NB4 (cell line): ENCODE results near the gene SLC6A6.

Experiments
- CTCF ChIP-seq: IDR thresholded peaks from one replicate; pipeline ENCODE4 v1.5.1; 2012; ENCODE audit warnings: low read depth, low read length
- POLR2A ChIP-seq: IDR thresholded peaks from 2 replicates; pipeline ENCODE4 v1.6.1; 2011; ENCODE audit warnings: mild to moderate bottlenecking; ENCODE audit not compliant: insufficient read length; ENCODE audit errors: extremely low read depth
- TF ChIP-seq, protein P1 (sequence below): IDR thresholded peaks from 2 replicates; pipeline ENCODE4 v1.6.1; 2011; ENCODE audit warnings: low read depth, low read length

DNA sequence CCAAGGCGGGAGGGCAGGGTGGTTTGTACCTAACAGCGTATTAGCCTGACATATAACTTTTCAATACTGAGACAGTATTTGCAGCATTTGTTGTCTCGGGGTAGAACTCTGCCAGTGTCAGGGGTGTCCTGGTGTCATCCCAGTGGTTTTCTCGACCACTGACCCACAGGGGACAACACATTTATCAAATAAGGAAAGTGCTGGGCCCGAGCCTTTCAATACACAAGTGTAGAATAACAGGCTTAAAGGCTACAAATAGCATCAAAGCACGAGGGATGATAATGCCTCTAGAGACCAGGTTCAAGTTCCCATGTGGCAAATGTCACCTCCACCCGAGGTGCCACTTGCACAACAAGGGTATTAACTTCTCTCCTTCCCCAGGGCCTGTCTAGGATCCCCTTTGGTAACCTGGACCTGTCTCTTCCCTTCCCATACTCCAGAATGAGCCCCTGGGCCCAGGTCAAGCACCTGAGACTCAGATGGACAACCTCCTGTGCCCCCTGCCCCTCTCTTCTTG is 9.5 kb upstream of the SLC6A6 start:
- TF ChIP-seq CTCF (no peak), POLR2A (no peak)
- TF ChIP-seq, protein P1, sequence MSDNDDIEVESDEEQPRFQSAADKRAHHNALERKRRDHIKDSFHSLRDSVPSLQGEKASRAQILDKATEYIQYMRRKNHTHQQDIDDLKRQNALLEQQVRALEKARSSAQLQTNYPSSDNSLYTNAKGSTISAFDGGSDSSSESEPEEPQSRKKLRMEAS, result no peak
